GM12878 (cell line): Measurements from ENCODE around the gene ADORA2B. TPM values are rescaled to one million over a fixed set of nuclear protein-coding genes. Genes with fewer than 3 reads are reported as not detected.

Source experiments
- ATAC-seq: fragments of 200-7000 bp; cut with Tn5 transposase; 3 replicates; pipeline ENCODE4 v1.9.1; 2020; ENCODE audit warnings: mild to moderate bottlenecking, moderate library complexity
- BruUV-seq: library from RNA; stranded (reverse); fragments of 400-500 nt; replicated peaks from 2 replicates; lab custom pipeline; 2021; lab: Mats Ljungman, UMichigan
- CTCF ChIA-PET: fragments of 300-600 bp; sonication (Branson Sonifier 250); formaldehyde crosslinking; extraction: SDS; loops from one replicate; lab custom pipeline; 2021; ENCODE audit warnings: inconsistent platforms; lab: Yijun Ruan, JAX
- POLR2A ChIA-PET: fragments of 350-600 bp; formaldehyde crosslinking; extraction: SDS; loops from one replicate; lab custom pipeline; 2021; ENCODE audit warnings: inconsistent platforms; lab: Charles Lee
- RAD21 ChIA-PET: fragments of 300-600 bp; sonication (Branson Sonifier 250); formaldehyde crosslinking; loops from one replicate; lab custom pipeline; 2023; ENCODE audit warnings: antibody characterized with exemption; ENCODE audit not compliant: unreplicated experiment; lab: Charles Lee
- SMC1A ChIA-PET: fragments of 300-600 bp; sonication (Branson Sonifier 250); formaldehyde crosslinking; loops from one replicate; lab custom pipeline; 2023; ENCODE audit not compliant: unreplicated experiment, uncharacterized antibody; lab: Charles Lee
- DNase-seq: peaks from one replicate; pipeline ENCODE4 v3.0.0-alpha.2; 2011; ENCODE audit warnings: low read depth, low spot score
- FAIRE-seq: peaks from 3 replicates; lab custom pipeline; 2011; peaks lifted over from hg19 to GRCh38; lab: Jason Lieb, UNC
- H2AFZ ChIP-seq: 2 replicates; pipeline ENCODE4 v1.6.0; 2011; ENCODE audit warnings: low read depth, low read length, control low read depth; ENCODE audit not compliant: control insufficient read depth
- H3K27ac ChIP-seq: 2 replicates; pipeline ENCODE4 v1.5.1; 2011; ENCODE audit warnings: control low read depth; ENCODE audit not compliant: control insufficient read depth, insufficient read depth
- H3K27me3 ChIP-seq, 2 experiments: replicated peaks in 1 of 2; 2 replicates each; pipeline versions ENCODE4 v1.6.0 to v1.6.1; 2011; ENCODE audit warnings: low read length in 1 of 2; ENCODE audit not compliant: control insufficient read depth in 2 of 2, insufficient read depth in 2 of 2
- H3K36me3 ChIP-seq, 2 experiments: 2 replicates each; pipeline ENCODE4 v1.5.1; 2011; ENCODE audit warnings: low read length in 1 of 2; ENCODE audit not compliant: control insufficient read depth in 2 of 2, insufficient read depth in 2 of 2
- H3K4me1 ChIP-seq: 2 replicates; pipeline ENCODE4 v1.6.1; 2011; ENCODE audit warnings: mild to moderate bottlenecking, low read length, moderate library complexity, mixed read lengths; ENCODE audit not compliant: control insufficient read depth, insufficient read depth
- H3K4me2 ChIP-seq: 2 replicates; pipeline ENCODE4 v1.6.0; 2011; ENCODE audit warnings: control low read depth; ENCODE audit not compliant: control insufficient read depth, insufficient read depth
- H3K4me3 ChIP-seq: fragments of 200-600 bp; sonication (generic); 2 replicates; pipeline ENCODE4 v1.5.1; 2016
- H3K79me2 ChIP-seq: 2 replicates; pipeline ENCODE4 v1.6.0; 2011; ENCODE audit warnings: low read length; ENCODE audit not compliant: control insufficient read depth, insufficient read depth
- H3K9ac ChIP-seq: 2 replicates; pipeline ENCODE4 v1.8.0; 2011; ENCODE audit warnings: low read length, control low read depth, mixed read lengths; ENCODE audit not compliant: control insufficient read depth, insufficient read depth
- H3K9me3 ChIP-seq: replicated peaks from 3 replicates; pipeline ENCODE4 v1.5.1; 2011; ENCODE audit warnings: mild to moderate bottlenecking, low read length; ENCODE audit not compliant: control insufficient read depth, insufficient read depth
- H4K20me1 ChIP-seq: 2 replicates; pipeline ENCODE4 v1.6.0; 2011; ENCODE audit not compliant: control insufficient read depth, insufficient read depth
- CBX3 ChIP-seq: fragments of 200-600 bp; sonication (generic); IDR thresholded peaks from 2 replicates; pipeline ENCODE4 v1.6.1; 2016; ENCODE audit warnings: low read depth, borderline replicate concordance
- E2F4 ChIP-seq: IDR thresholded peaks from 2 replicates; pipeline ENCODE4 v1.6.1; 2012; ENCODE audit warnings: low read depth, low read length, improper control_type of control experiment
- ETV6 ChIP-seq, 2 experiments: fragments of 450-650 bp in 1 of 2; IDR thresholded peaks in 1 of 2; conservative IDR thresholded peaks in 1 of 2; 2 replicates each; pipeline ENCODE4 v1.6.1; 2014; ENCODE audit warnings: antibody characterized with exemption in 1 of 2, borderline replicate concordance in 1 of 2, low read depth in 1 of 2, mild to moderate bottlenecking in 1 of 2, moderate library complexity in 1 of 2
- JUND ChIP-seq: IDR thresholded peaks from 2 replicates; pipeline ENCODE4 v1.6.1; 2012; ENCODE audit warnings: low read depth, mild to moderate bottlenecking, low read length, improper control_type of control experiment, moderate library complexity
- KLF5 ChIP-seq: fragments of 450-650 bp; IDR thresholded peaks from 2 replicates; pipeline ENCODE4 v1.6.1; 2014; ENCODE audit warnings: mild to moderate bottlenecking; ENCODE audit not compliant: partially characterized antibody
- PBX3 ChIP-seq: IDR thresholded peaks from 2 replicates; pipeline ENCODE4 v1.6.1; 2011; ENCODE audit warnings: mild to moderate bottlenecking, low read depth, low read length, moderate library complexity; ENCODE audit not compliant: insufficient replicate concordance
- RUNX3 ChIP-seq: IDR thresholded peaks from 2 replicates; pipeline ENCODE4 v1.6.1; 2012; ENCODE audit warnings: low read length, inconsistent platforms
- SPI1 ChIP-seq: IDR thresholded peaks from 2 replicates; pipeline ENCODE4 v1.6.1; 2011; ENCODE audit warnings: low read depth, mild to moderate bottlenecking, low read length, moderate library complexity, borderline replicate concordance; ENCODE audit not compliant: insufficient read depth
- SUZ12 ChIP-seq: fragments of 200-600 bp; sonication (generic); IDR thresholded peaks from one replicate; pipeline ENCODE4 v1.6.1; 2018; ENCODE audit warnings: antibody characterized with exemption, mild to moderate bottlenecking; ENCODE audit not compliant: unreplicated experiment
- USF1 ChIP-seq: IDR thresholded peaks from 2 replicates; pipeline ENCODE4 v1.6.1; 2011; ENCODE audit warnings: borderline replicate concordance, low read depth, mild to moderate bottlenecking, moderate library complexity, mixed read lengths, low read length; ENCODE audit not compliant: insufficient read depth; ENCODE audit errors: extremely low read length
- ZBTB40 ChIP-seq: fragments of 450-650 bp; IDR thresholded peaks from 2 replicates; pipeline ENCODE4 v1.6.1; 2016; ENCODE audit warnings: mild to moderate bottlenecking, moderate library complexity, borderline replicate concordance
- ZSCAN29 ChIP-seq: fragments of 450-650 bp; IDR thresholded peaks from 2 replicates; pipeline ENCODE4 v1.6.1; 2017; ENCODE audit warnings: mild to moderate bottlenecking, moderate library complexity
- WGBS: methylation state at CpG from one replicate; pipeline ENCODE4 v1.1.6; 2016; ENCODE audit warnings: low lambda C conversion rate; ENCODE audit not compliant: insufficient replicate concordance, insufficient coverage; ENCODE audit errors: missing lambda C conversion rate; 5-methylcytosine and 5-hydroxymethylcytosine counted together
- in situ Hi-C: fragments of 300-500 bp; cut with MboI; formaldehyde crosslinking; loops from 9 replicates; pipeline ENCODE4 v1.14.3; 2018; ENCODE audit warnings: mixed read lengths
- intact Hi-C: fragments of 100-400 bp; cut with micrococcal nuclease; formaldehyde crosslinking; loops from one replicate; pipeline ENCODE4 v1.14.2; 2022; ENCODE audit not compliant: unreplicated experiment
- polyA plus RNA-seq, 11 experiments: library from polyadenylated mRNA; depleted of rRNA in 4 of 11; unstranded in 6 of 11; stranded (reverse) in 5 of 11; fragments of >200 nt; fragmentation: Nextera tagmentation in 4 of 11; fragmentation: Illumina TruSeq in 1 of 11; extraction: Ambion mirVana in 4 of 11; extraction: Trizol in 1 of 11; gene quantifications; 1 replicate in 1 of 11; 2 replicates in 10 of 11; pipeline versions ENCODE4 v1.2.1 to v1.2.3, GENCODE V29; 2011 to 2016; ENCODE audit warnings: inconsistent platforms in 2 of 11, missing spikeins in 2 of 11, low read depth in 1 of 11
- total RNA-seq, 4 experiments: library from RNA; depleted of rRNA in 3 of 4; stranded (reverse); fragments of >200 nt in 3 of 4; fragmentation: Illumina TruSeq in 1 of 4; extraction: Trizol in 1 of 4; gene quantifications; 2 replicates each; pipeline versions ENCODE4 v1.2.1 to v1.2.3, GENCODE V29; 2013 to 2021

The ADORA2B gene
- total and polyA plus RNA-seq, 10 of the 15 experiments (the other 5 are each of a cell fraction or from before 2014, with no cell fraction given): 0.05 to 0.42 (median 0.17) TPM

GRCh38 chr17:15966183-15966878 is 21.4 kb downstream of the ADORA2B start:
- RAD21 ChIA-PET: no interaction called here
- in situ Hi-C loops (no loop called here), intact Hi-C loops (no loop called here)
- Histone ChIP-seq H3K27ac (no peak overlapping the region), H3K9me3 (no peaks in the 10 kb centered on the region), H3K4me1 (no peaks in the 10 kb centered on the region), H3K36me3 (no peaks in the 10 kb centered on the region), H3K4me2 (no peak overlapping the region), H4K20me1 (no peaks in the 10 kb centered on the region), H3K79me2 (no peaks in the 10 kb centered on the region), H3K9ac (no peak overlapping the region), H3K27me3 (peaks cover 0 to 9% of the 10 kb centered on the region in 2 experiments; a peak in 2 of 4 replicates), H3K4me3 (no peak overlapping the region), H2AFZ (no peak overlapping the region)
- CTCF ChIA-PET: interaction anchor here (1.2 to 1.3 kb wide), 2 partner anchors 30 to 33 kb away, joined by 3 read pairs; partner anchors contain the start of genes TTC19 and ZSWIM7
- DNase-seq (no peak), FAIRE-seq (no peak), ATAC-seq (no peak)
- POLR2A ChIA-PET: no interaction called here
- WGBS: 38% methylated on average over 13 of the region's 13 CpGs
- SMC1A ChIA-PET: no interaction called here
- no TSS peak for BruUV-seq
- TF ChIP-seq SPI1: no peak
- no peak for TF ChIP-seq ETV6 (conservative IDR thresholded peaks at IDR 0.05 in 1 of 2, IDR thresholded peaks at IDR 0.05 in 1 of 2; ENCODE audit: borderline replicate concordance in 1 of 2, low read depth in 1 of 2)
- no peak for TF ChIP-seq JUND
- TF ChIP-seq KLF5: no peak
- TF ChIP-seq RUNX3: no peak
- TF ChIP-seq SUZ12: no peak
- no peak for TF ChIP-seq E2F4
- TF ChIP-seq PBX3: no peak
- no peak for TF ChIP-seq USF1
- no peak for TF ChIP-seq ZSCAN29
- TF ChIP-seq CBX3: no peak
- no peak for TF ChIP-seq ZBTB40
